Kidney epithelial cell (primary cell): ENCODE results near the gene SLC6A17. TPM values are rescaled to one million over a fixed set of nuclear protein-coding genes. Genes with fewer than 3 reads are reported as not detected.

ENCODE experiments used
- DNase-seq: peaks from one replicate; pipeline ENCODE4 v3.0.0-alpha.2; 2010; ENCODE audit warnings: low read depth
- H3K27me3 ChIP-seq: 2 replicates; pipeline ENCODE4 v1.6.0; 2011; ENCODE audit warnings: low read length; ENCODE audit not compliant: control insufficient read depth, insufficient read depth
- H3K36me3 ChIP-seq: 2 replicates; pipeline ENCODE4 v1.5.1; 2011; ENCODE audit warnings: low read length; ENCODE audit not compliant: control insufficient read depth, insufficient read depth
- H3K4me3 ChIP-seq: 2 replicates; pipeline ENCODE4 v1.5.1; 2011; ENCODE audit warnings: low read depth, mild to moderate bottlenecking, control low read depth, low read length
- CTCF ChIP-seq: IDR thresholded peaks from 2 replicates; pipeline ENCODE4 v1.5.1; 2011; ENCODE audit warnings: mild to moderate bottlenecking, moderate library complexity, low read length, control low read depth, inconsistent platforms; ENCODE audit not compliant: insufficient read depth, poor library complexity, severe bottlenecking
- total RNA-seq: library from RNA; depleted of rRNA; stranded (reverse); fragments of >200 nt; gene quantifications from 2 replicates; pipeline ENCODE4 v1.2.3, GENCODE V29; 2015

The SLC6A17 gene
- total RNA-seq, 1 donor from 2014 or later, result 0.42 TPM

- Histone ChIP-seq H3K36me3 (no peaks in the 10 kb centered on the region), H3K4me3 (peak overlapping the region; percentile 48), H3K27me3 (peaks cover 24% of the 10 kb centered on the region)
- no peak for TF ChIP-seq CTCF
- DNase-seq, result no peak
These were observed 62.2 kb downstream of the SLC6A17 start for GRCh38 chr1:110212169-110213142.

- TF ChIP-seq CTCF, result no peak
- no peak for DNase-seq
- H3K27me3 ChIP-seq, result peaks cover 24% of the 10 kb centered on the region
- H3K36me3 ChIP-seq, result no peaks in the 10 kb centered on the region
- H3K4me3 ChIP-seq, result no peak overlapping the region
These were observed 62.8 kb downstream of the SLC6A17 start for GRCh38 chr1:110213143-110213540.

GRCh38 chr1:110214454-110215404 is 64.4 kb downstream of the SLC6A17 start:
- DNase-seq, result no peak
- peaks cover 24% of the 10 kb centered on the region for H3K27me3 ChIP-seq
- H3K36me3 ChIP-seq, result no peaks in the 10 kb centered on the region
- H3K4me3 ChIP-seq, result no peak overlapping the region
- no peak for TF ChIP-seq CTCF

GRCh38 chr1:110215621-110216515 is 65.6 kb downstream of the SLC6A17 start:
- Histone ChIP-seq H3K4me3 (no peak overlapping the region), H3K36me3 (no peaks in the 10 kb centered on the region), H3K27me3 (peaks cover 22% of the 10 kb centered on the region)
- no peak for DNase-seq
- no peak for TF ChIP-seq CTCF

GRCh38 chr1:110216844-110217444 is 66.7 kb downstream of the SLC6A17 start:
- DNase-seq, result no peak
- H3K27me3 ChIP-seq, result peaks cover 12% of the 10 kb centered on the region
- TF ChIP-seq CTCF, result no peak
- no peaks in the 10 kb centered on the region for H3K36me3 ChIP-seq
- no peak overlapping the region for H3K4me3 ChIP-seq
